K562 (cell line): ENCODE results near the gene TMEM88. TPM values are rescaled to one million over a fixed set of nuclear protein-coding genes. Genes with fewer than 3 reads are reported as not detected.

Experiments used
- ATAC-seq: fragments of 200-7000 bp; cut with Tn5 transposase; 3 replicates; pipeline ENCODE4 v1.9.1; 2020; ENCODE audit warnings: moderate library complexity
- BruUV-seq: library from RNA; stranded (reverse); fragments of 400-500 nt; replicated peaks from 2 replicates; lab custom pipeline; 2021; lab: Mats Ljungman, UMichigan
- CTCF ChIA-PET: fragments of 300-600 bp; formaldehyde crosslinking; extraction: SDS; loops from one replicate; lab custom pipeline; 2021; ENCODE audit warnings: low intra/inter-chr PET ratio; lab: Yijun Ruan, JAX
- POLR2A ChIA-PET: fragments of 300-600, 350-650 bp; sonication (Branson Sonifier 250); formaldehyde crosslinking; extraction: SDS; loops from one replicate; lab custom pipeline; 2021; ENCODE audit warnings: antibody characterized with exemption, inconsistent platforms; lab: Yijun Ruan, JAX
- DNase-seq, 4 experiments: peaks; one replicate each; pipeline versions ENCODE4 v3.0.0 to v3.0.0-alpha.2; 2011 to 2018; ENCODE audit warnings: low spot score in 3 of 4, mixed read lengths in 3 of 4; ENCODE audit errors: extremely low read depth in 1 of 4
- FAIRE-seq: peaks from 2 replicates; lab custom pipeline; 2011; peaks lifted over from hg19 to GRCh38; lab: Jason Lieb, UNC
- H2AFZ ChIP-seq: 2 replicates; pipeline ENCODE4 v1.6.0; 2011; ENCODE audit warnings: low read depth, low read length, control low read depth, inconsistent platforms
- H3K27ac ChIP-seq: fragments of 200-600 bp; 3 replicates; pipeline ENCODE4 v1.8.0; 2011; ENCODE audit warnings: low read depth, mild to moderate bottlenecking, control low read depth, inconsistent platforms, low read length, moderate library complexity, mixed read lengths; ENCODE audit errors: extremely low read depth
- H3K27me3 ChIP-seq, 2 experiments: fragments of 300-600 bp in 1 of 2; 2 replicates in 1 of 2; 3 replicates in 1 of 2; pipeline versions ENCODE4 v1.6.0 to v1.8.0; 2011; ENCODE audit warnings: inconsistent platforms in 2 of 2, low read length in 2 of 2, mild to moderate bottlenecking in 1 of 2, mixed read lengths in 1 of 2, moderate library complexity in 1 of 2; ENCODE audit not compliant: control insufficient read depth in 2 of 2, insufficient read depth in 2 of 2
- H3K36me3 ChIP-seq: fragments of 300-600 bp; 3 replicates; pipeline ENCODE4 v1.8.0; 2011; ENCODE audit warnings: mild to moderate bottlenecking, low read length, inconsistent platforms; ENCODE audit not compliant: control insufficient read depth, insufficient read depth
- H3K4me1 ChIP-seq, 2 experiments: fragments of 200-600 bp in 1 of 2; replicated peaks in 1 of 2; 2 replicates in 1 of 2; 3 replicates in 1 of 2; pipeline versions ENCODE4 v1.5.1 to v1.8.0; 2011; ENCODE audit warnings: inconsistent platforms in 2 of 2, low read length in 2 of 2, mild to moderate bottlenecking in 1 of 2, mixed read lengths in 1 of 2, moderate library complexity in 1 of 2; ENCODE audit not compliant: control insufficient read depth in 2 of 2, insufficient read depth in 2 of 2
- H3K4me2 ChIP-seq: 2 replicates; pipeline ENCODE4 v1.6.1; 2011; ENCODE audit warnings: low read length, control low read depth, inconsistent platforms, mixed read lengths; ENCODE audit not compliant: insufficient read depth
- H3K4me3 ChIP-seq: fragments of 200-600 bp; sonication (generic), shearing (Covaris generic); 2 replicates; pipeline ENCODE4 v1.5.1; 2016; ENCODE audit warnings: control low read depth, inconsistent platforms
- H3K79me2 ChIP-seq: fragments of 200-600 bp; 3 replicates; pipeline ENCODE4 v1.8.0; 2011; ENCODE audit warnings: low read length, inconsistent platforms; ENCODE audit not compliant: control insufficient read depth, insufficient read depth
- H3K9ac ChIP-seq, 2 experiments: 2 replicates each; pipeline versions ENCODE4 v1.6.0 to v1.6.1; 2011; ENCODE audit warnings: low read depth in 2 of 2, low read length in 2 of 2, control low read depth in 1 of 2, inconsistent platforms in 1 of 2, mild to moderate bottlenecking in 1 of 2, mixed read lengths in 1 of 2; ENCODE audit not compliant: insufficient read depth in 1 of 2
- H3K9me1 ChIP-seq: one replicate; pipeline ENCODE4 v1.6.0; 2011; ENCODE audit warnings: inconsistent platforms, mild to moderate bottlenecking, low read length, moderate library complexity; ENCODE audit not compliant: control insufficient read depth, insufficient read depth
- H3K9me3 ChIP-seq: replicated peaks from 2 replicates; pipeline ENCODE4 v1.5.1; 2011; ENCODE audit warnings: low read depth, low read length, inconsistent platforms; ENCODE audit not compliant: control insufficient read depth, insufficient read depth
- H4K20me1 ChIP-seq: replicated peaks from 2 replicates; pipeline ENCODE4 v1.6.1; 2011; ENCODE audit warnings: low read length, inconsistent platforms, mixed read lengths; ENCODE audit not compliant: control insufficient read depth, insufficient read depth
- CBX5 ChIP-seq: IDR thresholded peaks from 2 replicates; pipeline ENCODE4 v1.6.1; 2014; ENCODE audit warnings: low read depth, borderline replicate concordance
- CEBPB ChIP-seq: fragments of 450-650 bp; IDR thresholded peaks from 2 replicates; pipeline ENCODE4 v1.6.1; 2016; ENCODE audit warnings: missing genetic modification characterization, missing compliant biosample characterization
- CTCFL ChIP-seq: IDR thresholded peaks from 2 replicates; pipeline ENCODE4 v1.6.1; 2011; ENCODE audit warnings: borderline replicate concordance, low read depth, mild to moderate bottlenecking, moderate library complexity, low read length; ENCODE audit not compliant: insufficient read depth, poor library complexity, severe bottlenecking
- ELF4 ChIP-seq: fragments of 450-650 bp; formaldehyde crosslinking; IDR thresholded peaks from 2 replicates; pipeline ENCODE4 v1.4.0; 2022; ENCODE audit warnings: missing genetic modification characterization
- HEY1 ChIP-seq: fragments of 250-450 bp; sonication (Bioruptor Pico); IDR thresholded peaks from 2 replicates; pipeline ENCODE4 v1.5.0; 2020; ENCODE audit warnings: mild to moderate bottlenecking, moderate library complexity, borderline replicate concordance
- IRF1 ChIP-seq: sonication (generic); formaldehyde crosslinking; IDR thresholded peaks from 2 replicates; pipeline ENCODE4 v1.8.0; 2022; ENCODE audit warnings: missing genetic modification reagents, mild to moderate bottlenecking, borderline replicate concordance
- MCM5 ChIP-seq: fragments of 450-650 bp; IDR thresholded peaks from 2 replicates; pipeline ENCODE4 v1.6.1; 2016; ENCODE audit warnings: low read depth
- MTA2 ChIP-seq: fragments of 450-650 bp; IDR thresholded peaks from 2 replicates; pipeline ENCODE4 v1.6.1; 2016; ENCODE audit warnings: low read depth
- RBM15 ChIP-seq: fragments of 200-400 bp; formaldehyde crosslinking; IDR thresholded peaks from 2 replicates; pipeline ENCODE4 v1.6.1; 2018; ENCODE audit warnings: mild to moderate bottlenecking, low read length, moderate library complexity; ENCODE audit not compliant: insufficient read depth
- ZEB2 ChIP-seq: fragments of 450-650 bp; IDR thresholded peaks from 2 replicates; pipeline ENCODE4 v1.6.1; 2016
- ZNF41 ChIP-seq: fragments of 250-450 bp; sonication (Bioruptor Pico); conservative IDR thresholded peaks from 2 replicates; pipeline ENCODE4 v1.4.0; 2020; ENCODE audit warnings: mild to moderate bottlenecking
- ZZZ3 ChIP-seq: fragments of 450-650 bp; IDR thresholded peaks from 2 replicates; pipeline ENCODE4 v1.6.1; 2016; ENCODE audit warnings: antibody characterized with exemption, mild to moderate bottlenecking, moderate library complexity
- WGBS: fragments of 100-300 bp; shearing (Covaris generic); methylation state at CpG from one replicate; pipeline ENCODE4 v1.1.6; 2016; ENCODE audit warnings: low coverage, mixed read lengths; ENCODE audit not compliant: insufficient coverage; ENCODE audit errors: missing lambda C conversion rate; 5-methylcytosine and 5-hydroxymethylcytosine counted together
- in situ Hi-C: fragments of 300-500 bp; cut with MboI; formaldehyde crosslinking; loops from 4 replicates; pipeline ENCODE4 v1.15.0; 2018; ENCODE audit warnings: inconsistent platforms, mixed read lengths
- intact Hi-C: fragments of 100-400 bp; cut with micrococcal nuclease; formaldehyde crosslinking; loops from 2 replicates; pipeline ENCODE4 v1.14.2; 2022
- polyA plus RNA-seq, 8 experiments: library from polyadenylated mRNA; depleted of rRNA in 4 of 8; stranded (reverse) in 5 of 8; unstranded in 3 of 8; fragments of >200 nt; fragmentation: Nextera tagmentation in 2 of 8; fragmentation: Illumina TruSeq in 1 of 8; extraction: Ambion mirVana in 2 of 8; extraction: Trizol in 1 of 8; gene quantifications; 2 replicates each; pipeline versions ENCODE4 v1.2.1 to v1.2.3, GENCODE V29; 2011 to 2014; ENCODE audit warnings: inconsistent platforms in 1 of 8, missing spikeins in 1 of 8
- total RNA-seq, 7 experiments: library from RNA; depleted of rRNA in 6 of 7; stranded (reverse); fragments of >200 nt in 6 of 7; fragmentation: Illumina TruSeq in 2 of 7; extraction: Trizol in 2 of 7; gene quantifications; 2 replicates each; pipeline versions ENCODE4 v1.2.1 to v1.2.3, GENCODE V29; 2011 to 2021; ENCODE audit warnings: low replicate concordance in 1 of 7

Gene TMEM88
- total and polyA plus RNA-seq, 9 of the 15 experiments (the other 6 are each of a cell fraction or from before 2014, with no cell fraction given) = 0.10 to 1.4 (median 0.36) TPM; not detected in 3

- H3K4me1 ChIP-seq = peaks cover 0 to 9% of the 10 kb centered on the region in 2 experiments; a peak in 2 of 5 replicates
- no peak overlapping the region for H3K4me3 ChIP-seq
- no peak for ATAC-seq
- H3K9me3 ChIP-seq = no peaks in the 10 kb centered on the region
- in situ Hi-C loops (no loop called here), intact Hi-C loops (loop anchor here (5.0 to 10.0 kb wide), 3 partner anchors 37 to 225 kb away; partner anchors contain the start of genes CYB5D1, NAA38 and TMEM88)
- H3K79me2 ChIP-seq = no peaks in the 10 kb centered on the region
- TF ChIP-seq CEBPB (tag) = no peak
- no peak for TF ChIP-seq MTA2
- no peak for TF ChIP-seq CBX5
- TF ChIP-seq CTCFL = no peak
- TF ChIP-seq ELF4 (CRISPR knock-in tag) = no peak
- no peak for TF ChIP-seq ZZZ3
- no peak for TF ChIP-seq IRF1 (CRISPR knock-in tag)
- no peak for TF ChIP-seq ZEB2
- no peak for TF ChIP-seq RBM15
- TF ChIP-seq ZNF41 (CRISPR knock-in tag) = no peak
- TF ChIP-seq HEY1 = no peak
- TF ChIP-seq MCM5 = no peak
- no peak overlapping the region for H3K4me2 ChIP-seq
- H3K9me1 ChIP-seq = no peaks in the 10 kb centered on the region
- H3K27ac ChIP-seq = no peak overlapping the region
- no peak for FAIRE-seq
- no peak overlapping the region for H3K9ac ChIP-seq
- no peak overlapping the region for H2AFZ ChIP-seq
- ChIA-PET POLR2A (interaction anchor here (0.7 to 1.2 kb wide), 2 partner anchors 13 to 40 kb away, joined by 3 read pairs; no protein-coding TSS in a partner anchor), CTCF (no interaction called here)
- BruUV-seq = no TSS peak
- H3K36me3 ChIP-seq = no peaks in the 10 kb centered on the region
- no peak for DNase-seq
- no peaks in the 10 kb centered on the region; the same call in 1 of the 2 replicates for H4K20me1 ChIP-seq
- 0% methylated on average over 5 of the region's 5 CpGs for WGBS
- peaks cover 15 to 64% of the 10 kb centered on the region in 2 experiments for H3K27me3 ChIP-seq
Measured at GRCh38 chr17:7820231-7820630, 34.6 kb upstream of the TMEM88 start.
